B cell (primary cell): ENCODE data around the gene C2CD4A. TPM values are rescaled to one million over a fixed set of nuclear protein-coding genes. Genes with fewer than 3 reads are reported as not detected.

Source experiments
- ATAC-seq: fragments of 200-7000 bp; cut with Tn5 transposase; one replicate; pipeline ENCODE4 v1.10.0; 2021; ENCODE audit warnings: low read depth, mild to moderate bottlenecking, moderate number of reproducible peaks, moderate library complexity
- CTCF ChIA-PET: fragments of 350-600 bp; sonication (Branson Sonifier 250); formaldehyde crosslinking; loops from one replicate; lab custom pipeline; 2021; ENCODE audit warnings: antibody characterized with exemption, inconsistent platforms; lab: Charles Lee
- POLR2A ChIA-PET: fragments of 350-600 bp; sonication (Branson Sonifier 250); formaldehyde crosslinking; loops from one replicate; lab custom pipeline; 2021; ENCODE audit warnings: antibody characterized with exemption; lab: Charles Lee
- DNase-seq: peaks from one replicate; pipeline ENCODE4 v3.0.0; 2013
- H2AFZ ChIP-seq: 2 replicates; pipeline ENCODE4 v1.6.1; 2012; ENCODE audit warnings: mild to moderate bottlenecking, low read depth, low read length; ENCODE audit not compliant: insufficient read depth, poor library complexity, severe bottlenecking
- H3K27ac ChIP-seq, 2 donors: 1 replicate in 1 of 2; 2 replicates in 1 of 2; pipeline ENCODE4 v1.5.1; 2012 to 2013; ENCODE audit warnings: low read length in 2 of 2, mild to moderate bottlenecking in 2 of 2, moderate library complexity in 1 of 2
- H3K27me3 ChIP-seq, 4 experiments: fragments of 200-600 bp in 1 of 4; sonication (generic) in 1 of 4; replicated peaks in 1 of 4; 1 replicate in 2 of 4; 2 replicates in 2 of 4; pipeline versions ENCODE4 v1.6.1 to v1.7.0; 2013 to 2016; ENCODE audit warnings: low read length in 3 of 4, mild to moderate bottlenecking in 2 of 4, mixed read lengths in 1 of 4, moderate library complexity in 1 of 4; ENCODE audit not compliant: insufficient read depth in 4 of 4, control insufficient read depth in 3 of 4; ENCODE audit errors: control extremely low read depth in 1 of 4
- H3K36me3 ChIP-seq, 2 experiments: replicated peaks in 1 of 2; 1 replicate in 1 of 2; 2 replicates in 1 of 2; pipeline versions ENCODE4 v1.6.1 to v1.7.1; 2013; ENCODE audit warnings: low read length in 1 of 2; ENCODE audit not compliant: insufficient read depth in 2 of 2, control insufficient read depth in 1 of 2; ENCODE audit errors: control extremely low read depth in 1 of 2, extremely low read depth in 1 of 2
- H3K4me1 ChIP-seq, 2 donors: fragments of 200-600 bp in 1 of 2; sonication (generic) in 1 of 2; 1 replicate in 1 of 2; 2 replicates in 1 of 2; pipeline versions ENCODE4 v1.5.1 to v1.6.1; 2013 to 2017; ENCODE audit warnings: low read length in 2 of 2; ENCODE audit not compliant: control insufficient read depth in 2 of 2, insufficient read depth in 2 of 2
- H3K4me2 ChIP-seq: replicated peaks from 2 replicates; pipeline ENCODE3; 2012; ENCODE audit warnings: mild to moderate bottlenecking, low read depth, low read length; ENCODE audit not compliant: poor library complexity, severe bottlenecking
- H3K4me3 ChIP-seq, 5 experiments: fragments of 200-600 bp in 1 of 5; sonication (generic) in 1 of 5; 1 replicate in 3 of 5; 2 replicates in 2 of 5; pipeline versions ENCODE4 v1.5.1 to v1.7.0; 2011 to 2016; ENCODE audit warnings: low read length in 4 of 5, mild to moderate bottlenecking in 4 of 5, low read depth in 2 of 5, control low read depth in 1 of 5, moderate library complexity in 1 of 5; ENCODE audit not compliant: insufficient read depth in 1 of 5; ENCODE audit errors: control extremely low read depth in 1 of 5, extremely low read depth in 1 of 5
- H3K79me2 ChIP-seq: fragments of 200-600 bp; sonication (generic); one replicate; pipeline ENCODE4 v1.6.0; 2016; ENCODE audit warnings: low read length; ENCODE audit not compliant: control insufficient read depth, insufficient read depth
- H3K9ac ChIP-seq: fragments of 200-600 bp; sonication (generic); 2 replicates; pipeline ENCODE4 v1.6.1; 2017; ENCODE audit warnings: mild to moderate bottlenecking, low read length, moderate library complexity
- H3K9me3 ChIP-seq, 3 donors: one replicate each; pipeline versions ENCODE4 v1.6.1 to v1.7.1; 2013; ENCODE audit warnings: low read length in 2 of 3; ENCODE audit not compliant: control insufficient read depth in 2 of 3, insufficient read depth in 1 of 3; ENCODE audit errors: control extremely low read depth in 1 of 3
- H4K20me1 ChIP-seq: 2 replicates; pipeline ENCODE4 v1.6.0; 2012; ENCODE audit warnings: mild to moderate bottlenecking, low read length; ENCODE audit not compliant: insufficient read depth, control insufficient read depth, poor library complexity, severe bottlenecking
- H3K27ac Mint-ChIP-seq: one replicate; pipeline ENCODE4 v1.8.0; 2021; ENCODE audit warnings: mixed read lengths
- H3K27me3 Mint-ChIP-seq: one replicate; pipeline ENCODE4 v1.8.0; 2021; ENCODE audit warnings: mixed read lengths
- H3K4me1 Mint-ChIP-seq: one replicate; pipeline ENCODE4 v1.8.0; 2021; ENCODE audit warnings: mixed read lengths
- H3K4me3 Mint-ChIP-seq: one replicate; pipeline ENCODE4 v1.8.0; 2021; ENCODE audit warnings: mixed read lengths
- H3K9me3 Mint-ChIP-seq: one replicate; pipeline ENCODE4 v1.8.0; 2022; ENCODE audit warnings: mixed read lengths; ENCODE audit not compliant: insufficient read depth
- EZH2 ChIP-seq: IDR thresholded peaks from 2 replicates; pipeline ENCODE4 v1.6.1; 2012; ENCODE audit warnings: borderline replicate concordance, low read depth, mild to moderate bottlenecking, moderate library complexity, low read length; ENCODE audit not compliant: insufficient read depth, poor library complexity, severe bottlenecking
- WGBS: methylation state at CpG from one replicate; pipeline ENCODE4 v1.1.5; 2013; ENCODE audit warnings: missing lambda C conversion rate; ENCODE audit not compliant: insufficient coverage; 5-methylcytosine and 5-hydroxymethylcytosine counted together
- intact Hi-C: fragments of 100-400 bp; cut with micrococcal nuclease; formaldehyde crosslinking; loops from one replicate; pipeline ENCODE4 v1.10.0; 2022
- polyA plus RNA-seq: library from polyadenylated mRNA; depleted of rRNA; stranded (reverse); fragments of >200 nt; gene quantifications from 2 replicates; pipeline ENCODE4 v1.2.3, GENCODE V29; 2012
- total RNA-seq, 2 donors: library from RNA; stranded (reverse); fragments of 120-200 nt in 1 of 2; gene quantifications; 1 replicate in 1 of 2; 2 replicates in 1 of 2; pipeline versions ENCODE4 v1.2.3 to v1.2.4, GENCODE V29; 2013 to 2022
- TF ChIP-seq, protein P1 (sequence below): fragments of 200-600 bp; IDR thresholded peaks from one replicate; pipeline ENCODE4 v1.8.0; 2022; ENCODE audit warnings: antibody characterized with exemption, mild to moderate bottlenecking

The C2CD4A gene
- total and polyA plus RNA-seq, 2 donors (not counting 1 experiment from before 2014, with no cell fraction given) = not detected

DNA sequence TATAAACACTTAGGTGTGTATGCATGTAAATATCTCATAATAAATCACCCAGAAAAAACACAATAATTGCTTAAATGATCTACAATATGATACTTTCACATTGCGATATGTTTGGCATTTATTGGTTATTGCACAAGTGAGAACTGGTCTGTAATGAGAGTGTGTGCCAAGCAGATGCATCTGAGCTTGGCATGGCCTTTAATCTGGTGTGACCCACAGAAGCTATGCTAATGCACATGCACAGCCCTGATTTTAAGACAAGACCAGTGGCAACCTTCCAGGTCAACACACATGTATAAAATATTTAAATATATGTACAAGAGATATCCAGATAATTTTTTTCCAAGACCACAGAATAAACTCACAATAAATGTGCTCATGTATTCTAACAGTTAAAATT lies 42.7 kb downstream of the C2CD4A start:
- H3K27ac ChIP-seq = no peak overlapping the region
- Mint-ChIP-seq H3K27me3 (peaks cover 30% of the 10 kb centered on the region), H3K4me3 (no peak overlapping the region), H3K9me3 (no peaks in the 10 kb centered on the region), H3K27ac (no peak overlapping the region), H3K4me1 (no peaks in the 10 kb centered on the region)
- no peak overlapping the region for H3K4me3 ChIP-seq
- no peaks in the 10 kb centered on the region for H3K4me1 ChIP-seq
- H2AFZ ChIP-seq = no peak overlapping the region
- H3K36me3 ChIP-seq = no peaks in the 10 kb centered on the region
- no peaks in the 10 kb centered on the region for H3K27me3 ChIP-seq
- no peak for ATAC-seq
- no peak overlapping the region for H3K4me2 ChIP-seq
- intact Hi-C loops = no loop called here
- no peaks in the 10 kb centered on the region for H4K20me1 ChIP-seq
- no peak for TF ChIP-seq EZH2
- TF ChIP-seq, protein P1, sequence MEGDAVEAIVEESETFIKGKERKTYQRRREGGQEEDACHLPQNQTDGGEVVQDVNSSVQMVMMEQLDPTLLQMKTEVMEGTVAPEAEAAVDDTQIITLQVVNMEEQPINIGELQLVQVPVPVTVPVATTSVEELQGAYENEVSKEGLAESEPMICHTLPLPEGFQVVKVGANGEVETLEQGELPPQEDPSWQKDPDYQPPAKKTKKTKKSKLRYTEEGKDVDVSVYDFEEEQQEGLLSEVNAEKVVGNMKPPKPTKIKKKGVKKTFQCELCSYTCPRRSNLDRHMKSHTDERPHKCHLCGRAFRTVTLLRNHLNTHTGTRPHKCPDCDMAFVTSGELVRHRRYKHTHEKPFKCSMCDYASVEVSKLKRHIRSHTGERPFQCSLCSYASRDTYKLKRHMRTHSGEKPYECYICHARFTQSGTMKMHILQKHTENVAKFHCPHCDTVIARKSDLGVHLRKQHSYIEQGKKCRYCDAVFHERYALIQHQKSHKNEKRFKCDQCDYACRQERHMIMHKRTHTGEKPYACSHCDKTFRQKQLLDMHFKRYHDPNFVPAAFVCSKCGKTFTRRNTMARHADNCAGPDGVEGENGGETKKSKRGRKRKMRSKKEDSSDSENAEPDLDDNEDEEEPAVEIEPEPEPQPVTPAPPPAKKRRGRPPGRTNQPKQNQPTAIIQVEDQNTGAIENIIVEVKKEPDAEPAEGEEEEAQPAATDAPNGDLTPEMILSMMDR = no peak
- no peaks in the 10 kb centered on the region for H3K79me2 ChIP-seq
- ChIA-PET POLR2A (no interaction called here), CTCF (no interaction called here)
- no peak overlapping the region for H3K9ac ChIP-seq
- no CpG with 5 or more reads among the region's 1 CpG for WGBS
- no peak for DNase-seq
- H3K9me3 ChIP-seq = no peaks in the 10 kb centered on the region

DNA sequence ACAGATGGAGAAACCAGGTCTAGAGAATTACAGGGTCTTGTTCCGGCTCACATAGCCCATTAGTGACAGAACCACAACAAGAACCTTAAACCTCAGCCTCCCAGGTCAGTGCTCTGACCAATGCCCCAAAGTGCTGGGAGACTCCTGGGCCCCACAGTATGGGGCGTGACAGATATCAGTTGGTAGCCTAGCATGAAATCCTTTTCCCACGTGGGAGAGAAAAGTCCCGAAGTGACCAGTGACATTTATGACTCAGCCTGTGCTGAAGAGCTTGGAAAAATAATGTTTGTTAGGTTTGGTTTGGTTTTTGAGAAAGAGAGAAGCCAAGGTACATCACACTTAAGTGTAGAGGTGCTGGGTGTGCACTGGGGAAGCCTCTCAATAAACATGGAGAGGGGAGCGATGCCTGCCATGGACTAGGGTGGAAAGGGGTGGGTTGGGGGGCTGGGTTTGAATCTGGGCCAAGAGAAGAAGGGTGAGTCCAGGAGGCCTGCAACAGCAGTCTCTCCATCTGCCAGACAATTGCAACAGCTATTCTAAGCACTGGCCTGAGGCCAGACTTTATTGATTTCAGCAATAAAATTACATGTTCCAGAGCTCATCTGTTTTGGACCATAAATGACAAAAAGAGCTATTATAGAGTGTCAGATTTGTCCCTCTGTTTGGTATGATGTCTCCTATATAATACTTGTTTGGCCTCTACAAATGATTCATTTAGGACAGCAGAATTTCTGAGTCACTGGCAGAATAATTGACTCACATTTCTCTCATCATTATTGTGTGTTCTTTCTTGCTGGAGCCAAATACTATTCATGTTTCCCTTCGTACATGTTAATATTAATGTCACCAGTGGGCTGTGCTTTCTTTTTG lies 43.4 kb downstream of the C2CD4A start:
- intact Hi-C loops = no loop called here
- ATAC-seq (no peak), DNase-seq (no peak)
- no peak for TF ChIP-seq EZH2
- TF ChIP-seq, protein P1 = no peak
- Histone ChIP-seq H3K27ac (no peak overlapping the region), H4K20me1 (no peaks in the 10 kb centered on the region), H3K9me3 (no peaks in the 10 kb centered on the region), H3K4me1 (no peaks in the 10 kb centered on the region), H3K27me3 (no peaks in the 10 kb centered on the region), H3K36me3 (no peaks in the 10 kb centered on the region), H2AFZ (no peak overlapping the region), H3K4me3 (no peak overlapping the region), H3K4me2 (no peak overlapping the region), H3K79me2 (no peaks in the 10 kb centered on the region), H3K9ac (no peak overlapping the region)
- H3K4me3 Mint-ChIP-seq = no peak overlapping the region
- CTCF ChIA-PET = no interaction called here
- WGBS = 80% methylated on average over 4 of the region's 6 CpGs
- no peaks in the 10 kb centered on the region for H3K4me1 Mint-ChIP-seq
- POLR2A ChIA-PET = no interaction called here
- no peak overlapping the region for H3K27ac Mint-ChIP-seq
- peaks cover 30% of the 10 kb centered on the region for H3K27me3 Mint-ChIP-seq
- no peaks in the 10 kb centered on the region for H3K9me3 Mint-ChIP-seq
